Urinary bladder (tissue), 4 donors: ENCODE data around the gene CCL3. TPM values are rescaled to one million over a fixed set of nuclear protein-coding genes. Genes with fewer than 3 reads are reported as not detected.

Source experiments
- DNase-seq: peaks from one replicate; pipeline ENCODE4 v3.0.0-alpha.2; 2015; ENCODE audit errors: extremely low spot score
- H3K27ac ChIP-seq: one replicate; pipeline ENCODE4 v1.5.1; 2013; ENCODE audit warnings: low read depth, mild to moderate bottlenecking, moderate library complexity
- H3K36me3 ChIP-seq: one replicate; pipeline ENCODE4 v1.6.1; 2013; ENCODE audit warnings: mild to moderate bottlenecking, moderate library complexity; ENCODE audit not compliant: insufficient read depth
- H3K4me1 ChIP-seq: one replicate; pipeline ENCODE4 v1.6.1; 2013; ENCODE audit warnings: mild to moderate bottlenecking, moderate library complexity; ENCODE audit not compliant: insufficient read depth
- H3K4me3 ChIP-seq: one replicate; pipeline ENCODE4 v1.5.1; 2013; ENCODE audit warnings: low read depth, low read length
- WGBS: extraction: QIAGEN DNeasy Blood & Tissue Kit; methylation state at CpG from one replicate; pipeline ENCODE4 v1.1.7; 2013; 5-methylcytosine and 5-hydroxymethylcytosine counted together
- polyA plus RNA-seq: library from polyadenylated mRNA; stranded (reverse); fragments of 200-250 nt; gene quantifications from one replicate; pipeline ENCODE4 v1.2.3, GENCODE V29; 2013
- total RNA-seq: library from RNA; depleted of rRNA; stranded (reverse); fragments of >200 nt; gene quantifications from one replicate; pipeline ENCODE4 v1.2.3, GENCODE V29; 2014
- donor health status: healthy with polysubstance abuse.
- donor health status: healthy.

The CCL3 gene
- 3.6 TPM for total RNA-seq
- 2.6 TPM for polyA plus RNA-seq

- no peak within 1 kb of the TSS for H3K4me3 ChIP-seq
- 65% methylated on average over 9 of the region's 9 CpGs for WGBS
- no peak for DNase-seq
- H3K4me1 ChIP-seq: no peaks in the 10 kb centered on the region
- no peak within 1 kb of the TSS for H3K27ac ChIP-seq
- no peaks in the 10 kb centered on the region for H3K36me3 ChIP-seq
These were observed at the start of gene CCL3 for GRCh38 chr17:36089888-36090836. Gene CCL3, minus strand, starts transcription at chr17:36090143. Its CDS starts 85 bp downstream, at chr17:36090058.

GRCh38 chr17:36136439-36136838 lies 46.5 kb upstream of the CCL3 start:
- no peaks in the 10 kb centered on the region for H3K4me1 ChIP-seq
- H3K4me3 ChIP-seq: no peak overlapping the region
- WGBS: 64% methylated on average over 1 of the region's 1 CpG
- H3K27ac ChIP-seq: no peak overlapping the region
- no peak for DNase-seq
- no peaks in the 10 kb centered on the region for H3K36me3 ChIP-seq

GRCh38 chr17:36136036-36136435 lies 46.1 kb upstream of the CCL3 start:
- DNase-seq: no peak
- H3K4me3 ChIP-seq: no peak overlapping the region
- no peak overlapping the region for H3K27ac ChIP-seq
- no peaks in the 10 kb centered on the region for H3K36me3 ChIP-seq
- WGBS: 70% methylated on average over 1 of the region's 1 CpG
- no peaks in the 10 kb centered on the region for H3K4me1 ChIP-seq

DNA sequence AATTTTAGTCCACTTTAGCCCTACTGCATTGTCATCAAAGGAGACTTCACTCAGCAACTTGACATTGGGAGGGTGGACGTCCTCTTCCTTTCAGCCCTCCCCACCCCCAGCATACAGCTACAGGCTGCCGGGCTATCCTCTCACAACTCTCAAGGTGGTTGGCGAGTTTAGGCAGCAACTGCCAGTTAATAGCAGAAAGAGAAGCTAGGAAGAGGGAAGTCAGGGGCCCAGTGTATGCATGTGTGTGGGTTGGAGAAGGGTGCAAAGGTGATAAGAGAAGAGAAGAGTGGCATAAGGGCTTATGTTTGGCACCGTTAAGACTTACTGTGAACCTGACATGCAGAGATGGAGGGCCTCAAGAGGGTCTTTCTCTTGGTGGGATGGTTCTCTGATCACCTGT lies 45.5 kb upstream of the CCL3 start:
- no peak overlapping the region for H3K4me3 ChIP-seq
- no peak for DNase-seq
- 75% methylated on average over 4 of the region's 4 CpGs for WGBS
- no peaks in the 10 kb centered on the region for H3K36me3 ChIP-seq
- no peaks in the 10 kb centered on the region for H3K4me1 ChIP-seq
- H3K27ac ChIP-seq: no peak overlapping the region

DNA sequence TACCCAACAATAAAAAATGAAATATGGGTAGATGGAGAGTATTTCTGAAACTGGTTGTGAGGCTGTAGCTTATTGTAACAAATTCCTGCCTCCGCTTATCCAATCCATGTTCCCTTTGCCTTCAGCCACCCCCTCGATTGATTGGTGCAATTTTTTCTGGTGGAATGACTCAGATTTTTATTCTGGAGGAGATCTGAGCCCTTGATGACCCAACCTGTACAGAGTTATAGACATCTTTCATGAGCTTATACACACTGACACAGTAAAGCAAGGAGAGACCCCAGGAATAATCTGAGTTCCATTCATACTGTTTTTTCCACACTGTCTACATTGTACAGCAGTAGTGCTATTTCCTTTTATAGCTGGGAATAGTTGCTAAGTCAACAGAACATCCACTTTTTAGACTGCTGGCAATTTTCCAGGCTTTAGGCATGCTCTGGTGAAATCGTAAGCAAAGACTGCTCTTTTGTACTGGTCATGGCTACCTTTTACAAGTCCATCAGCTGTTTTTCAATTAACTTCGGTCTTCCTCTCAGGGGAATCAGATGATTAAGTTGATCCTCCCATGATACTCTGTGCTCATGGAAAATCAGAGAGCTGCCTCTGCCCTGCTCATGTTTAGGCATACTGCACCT lies 43.8 kb upstream of the CCL3 start:
- no peak overlapping the region for H3K27ac ChIP-seq
- WGBS: 54% methylated on average over 4 of the region's 4 CpGs
- H3K4me3 ChIP-seq: no peak overlapping the region
- DNase-seq: no peak
- H3K4me1 ChIP-seq: no peaks in the 10 kb centered on the region
- H3K36me3 ChIP-seq: no peaks in the 10 kb centered on the region

DNA sequence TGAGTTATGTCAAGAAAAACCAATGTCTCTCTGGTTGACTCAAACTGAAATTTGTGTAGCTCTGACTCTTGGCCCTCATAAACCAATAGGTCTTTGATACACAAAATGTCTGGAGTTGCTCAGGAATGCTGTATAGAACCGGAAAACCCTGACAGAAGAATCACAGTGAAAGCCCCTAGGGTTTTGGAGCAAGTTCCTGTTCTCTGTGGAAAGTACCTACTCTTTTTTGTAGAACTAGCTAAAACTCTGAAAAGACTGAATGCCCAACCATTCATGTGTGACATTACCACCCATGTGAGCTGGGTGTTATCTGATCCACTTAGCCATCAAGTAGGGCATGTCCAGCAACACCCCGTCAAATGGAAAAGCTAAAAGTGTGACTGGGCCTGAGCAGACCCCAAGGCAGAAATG lies 42.5 kb upstream of the CCL3 start:
- Histone ChIP-seq H3K27ac (no peak overlapping the region), H3K4me1 (no peaks in the 10 kb centered on the region), H3K36me3 (no peaks in the 10 kb centered on the region), H3K4me3 (no peak overlapping the region)
- no peak for DNase-seq
- 61% methylated on average over 2 of the region's 2 CpGs for WGBS

GRCh38 chr17:36131931-36132330 lies 42.0 kb upstream of the CCL3 start:
- WGBS: 84% methylated on average over 3 of the region's 3 CpGs
- DNase-seq: no peak

GRCh38 chr17:36131421-36131820 lies 41.5 kb upstream of the CCL3 start:
- H3K4me1 ChIP-seq: no peaks in the 10 kb centered on the region
- no peak overlapping the region for H3K4me3 ChIP-seq
- H3K27ac ChIP-seq: no peak overlapping the region
- H3K36me3 ChIP-seq: no peaks in the 10 kb centered on the region
- DNase-seq: no peak
- WGBS: 50% methylated on average over 2 of the region's 2 CpGs

More at GRCh38 chr17:36131931-36132330, 42.0 kb upstream of the CCL3 start:
- Histone ChIP-seq H3K4me1 (no peaks in the 10 kb centered on the region), H3K36me3 (no peaks in the 10 kb centered on the region), H3K4me3 (no peak overlapping the region), H3K27ac (no peak overlapping the region)

GRCh38 chr17:36130346-36130745 lies 40.4 kb upstream of the CCL3 start:
- no peak overlapping the region for H3K27ac ChIP-seq
- H3K4me3 ChIP-seq: no peak overlapping the region
- WGBS: 59% methylated on average over 5 of the region's 5 CpGs
- no peak for DNase-seq
- H3K4me1 ChIP-seq: no peaks in the 10 kb centered on the region
- H3K36me3 ChIP-seq: no peaks in the 10 kb centered on the region

DNA sequence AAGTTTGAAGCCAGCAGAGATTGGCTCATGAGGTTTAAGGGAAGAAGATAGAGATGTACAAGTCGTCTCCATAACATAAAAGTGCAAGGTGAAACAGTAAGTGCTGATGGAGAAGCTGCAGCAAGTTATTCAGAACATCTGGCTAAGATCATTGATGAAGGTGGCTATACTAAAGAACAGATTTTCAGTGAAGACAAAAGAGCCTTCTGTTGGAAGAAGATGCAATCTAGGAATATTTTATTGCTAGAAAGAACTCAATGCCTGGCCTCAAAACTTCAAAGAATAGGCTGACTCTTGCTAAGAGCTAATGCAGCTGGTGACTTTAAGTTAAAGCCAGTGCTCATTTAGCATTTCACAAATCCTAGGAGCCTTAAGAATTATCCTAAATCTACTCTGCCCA lies 39.7 kb upstream of the CCL3 start:
- Histone ChIP-seq H3K4me1 (no peaks in the 10 kb centered on the region), H3K36me3 (no peaks in the 10 kb centered on the region), H3K4me3 (no peak overlapping the region), H3K27ac (no peak overlapping the region)
- 45% methylated on average over 1 of the region's 1 CpG for WGBS
- no peak for DNase-seq

GRCh38 chr17:36128411-36128978 lies 38.6 kb upstream of the CCL3 start:
- H3K4me3 ChIP-seq: no peak overlapping the region
- WGBS: 71% methylated on average over 4 of the region's 4 CpGs
- DNase-seq: no peak
- no peaks in the 10 kb centered on the region for H3K4me1 ChIP-seq
- H3K27ac ChIP-seq: no peak overlapping the region
- H3K36me3 ChIP-seq: no peaks in the 10 kb centered on the region

DNA sequence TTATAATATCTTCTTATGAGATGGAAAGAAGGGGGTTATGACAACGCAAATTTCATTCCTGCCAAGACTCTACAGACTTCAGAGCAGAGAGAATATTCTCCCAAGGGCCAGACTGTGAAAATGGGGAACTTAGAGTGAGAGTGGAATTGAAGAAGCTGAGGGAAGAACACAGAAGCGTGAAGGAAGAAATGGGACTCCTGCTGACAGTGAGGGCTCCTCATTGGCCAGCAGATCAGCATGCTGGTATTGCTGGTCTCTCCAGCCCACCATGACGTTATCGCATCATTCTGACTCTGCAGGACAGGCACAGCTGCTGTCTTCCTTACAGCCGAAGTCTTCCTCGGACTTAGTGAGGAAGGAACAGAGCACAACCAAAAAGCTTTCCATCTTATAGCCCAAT lies 38.0 kb upstream of the CCL3 start:
- DNase-seq: no peak
- Histone ChIP-seq H3K4me3 (no peak overlapping the region), H3K4me1 (no peaks in the 10 kb centered on the region), H3K36me3 (no peaks in the 10 kb centered on the region), H3K27ac (no peak overlapping the region)
- WGBS: 81% methylated on average over 6 of the region's 6 CpGs

GRCh38 chr17:36127199-36127893 lies 37.4 kb upstream of the CCL3 start:
- Histone ChIP-seq H3K36me3 (no peaks in the 10 kb centered on the region), H3K4me1 (no peaks in the 10 kb centered on the region), H3K4me3 (no peak overlapping the region), H3K27ac (no peak overlapping the region)
- no peak for DNase-seq
- WGBS: 81% methylated on average over 7 of the region's 7 CpGs
